ENCODE results near the gene LIG1. TPM values are rescaled to one million over a fixed set of nuclear protein-coding genes. Genes with fewer than 3 reads are reported as not detected.

Gene LIG1
- total and polyA plus RNA-seq, 2 donors from 2014 or later, result 14.0 to 25.9 TPM

DNA sequence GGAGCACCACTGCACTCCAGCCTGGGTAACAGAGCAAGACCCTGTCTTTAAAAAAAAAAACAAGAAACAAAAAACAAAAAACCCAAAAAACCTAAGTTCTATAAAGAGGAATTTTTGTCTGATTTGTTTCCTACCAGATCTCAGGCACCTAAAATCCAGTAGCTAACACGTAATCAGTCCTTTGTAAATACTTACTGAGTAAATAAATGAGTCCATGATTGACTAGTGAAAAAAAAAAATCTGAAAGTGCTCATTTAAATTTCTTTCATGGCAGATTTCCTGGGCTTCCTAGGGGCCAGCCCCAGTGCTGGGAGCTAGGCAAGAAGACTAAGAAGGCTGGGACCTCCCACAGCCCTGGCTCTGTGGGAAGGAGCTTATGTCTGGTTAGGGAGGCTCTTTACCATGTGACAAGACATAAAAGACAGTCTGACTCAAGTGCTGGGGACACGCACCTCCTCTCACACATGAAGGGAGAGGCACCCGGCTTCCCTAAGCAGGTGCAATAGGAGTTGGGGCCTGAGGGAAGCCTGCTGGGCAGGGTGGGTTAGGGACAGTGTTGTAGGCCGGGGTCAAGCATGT lies 22.5 kb downstream of the LIG1 start:
- FAIRE-seq (no peak), DNase-seq (no peak)
- Histone ChIP-seq H3K4me1 (ENCODE audit: control insufficient read depth in 2 of 3, insufficient read depth in 2 of 3, low read depth in 1 of 3, low read length in 3 of 3) (no peaks in the 10 kb centered on the region), H3K9ac (ENCODE audit: low read length in 3 of 3) (no peak overlapping the region), H3K36me3 (ENCODE audit: control insufficient read depth in 2 of 3, insufficient read depth in 3 of 3, low read length in 3 of 3) (no peaks in the 10 kb centered on the region), H3K27ac (ENCODE audit: low read depth in 2 of 2, low read length in 2 of 2) (no peak overlapping the region), H3K4me3 (ENCODE audit: low read length in 3 of 3) (no peak overlapping the region), H3K27me3 (ENCODE audit: control insufficient read depth, insufficient read depth, low read length) (no peaks in the 10 kb centered on the region), H3K9me3 (ENCODE audit: control insufficient read depth in 2 of 3, insufficient read depth in 1 of 3, low read length in 3 of 3) (no peaks in the 10 kb centered on the region)
- intact Hi-C loops (cut with DNase I), result no loop called here
- TF ChIP-seq, protein P1, sequence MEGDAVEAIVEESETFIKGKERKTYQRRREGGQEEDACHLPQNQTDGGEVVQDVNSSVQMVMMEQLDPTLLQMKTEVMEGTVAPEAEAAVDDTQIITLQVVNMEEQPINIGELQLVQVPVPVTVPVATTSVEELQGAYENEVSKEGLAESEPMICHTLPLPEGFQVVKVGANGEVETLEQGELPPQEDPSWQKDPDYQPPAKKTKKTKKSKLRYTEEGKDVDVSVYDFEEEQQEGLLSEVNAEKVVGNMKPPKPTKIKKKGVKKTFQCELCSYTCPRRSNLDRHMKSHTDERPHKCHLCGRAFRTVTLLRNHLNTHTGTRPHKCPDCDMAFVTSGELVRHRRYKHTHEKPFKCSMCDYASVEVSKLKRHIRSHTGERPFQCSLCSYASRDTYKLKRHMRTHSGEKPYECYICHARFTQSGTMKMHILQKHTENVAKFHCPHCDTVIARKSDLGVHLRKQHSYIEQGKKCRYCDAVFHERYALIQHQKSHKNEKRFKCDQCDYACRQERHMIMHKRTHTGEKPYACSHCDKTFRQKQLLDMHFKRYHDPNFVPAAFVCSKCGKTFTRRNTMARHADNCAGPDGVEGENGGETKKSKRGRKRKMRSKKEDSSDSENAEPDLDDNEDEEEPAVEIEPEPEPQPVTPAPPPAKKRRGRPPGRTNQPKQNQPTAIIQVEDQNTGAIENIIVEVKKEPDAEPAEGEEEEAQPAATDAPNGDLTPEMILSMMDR (IDR thresholded peaks at IDR 0.05; ENCODE audit: borderline replicate concordance, extremely low read depth, insufficient read depth), result no peak

DNA sequence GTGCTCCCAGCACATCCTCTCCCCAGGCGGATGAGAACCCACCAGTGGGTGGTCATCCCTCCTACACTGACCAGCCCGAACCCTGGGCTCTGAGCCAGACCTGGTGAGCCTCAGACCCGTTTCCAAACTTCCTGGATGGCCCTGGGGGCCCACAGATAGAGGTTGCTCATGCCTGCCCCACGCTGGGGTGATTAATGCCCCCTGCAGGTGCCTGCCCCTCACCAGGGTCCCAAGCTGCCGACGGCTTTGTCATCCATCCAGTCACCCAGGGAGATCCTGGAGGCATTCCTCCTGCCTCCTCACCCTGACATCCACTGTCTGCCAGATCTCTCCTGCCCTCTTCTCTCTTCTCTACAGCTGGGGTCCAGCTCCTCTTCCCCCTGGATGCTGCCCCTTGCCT lies 31.1 kb downstream of the LIG1 start:
- TF ChIP-seq, protein P1 (IDR thresholded peaks at IDR 0.05; ENCODE audit: borderline replicate concordance, extremely low read depth, insufficient read depth), result no peak
- H3K4me3 ChIP-seq (ENCODE audit: low read length in 3 of 3), result no peak overlapping the region
- no peaks in the 10 kb centered on the region for H3K9me3 ChIP-seq (ENCODE audit: control insufficient read depth in 2 of 3, insufficient read depth in 1 of 3, low read length in 3 of 3)
- no peak overlapping the region for H3K9ac ChIP-seq (ENCODE audit: low read length in 3 of 3)
- no peak for DNase-seq
- H3K27me3 ChIP-seq (ENCODE audit: control insufficient read depth, insufficient read depth, low read length), result no peaks in the 10 kb centered on the region
- H3K27ac ChIP-seq (ENCODE audit: low read depth in 2 of 2, low read length in 2 of 2), result no peak overlapping the region
- peaks cover 0 to 2% (median 0%) of the 10 kb centered on the region in 3 donors for H3K36me3 ChIP-seq (ENCODE audit: control insufficient read depth in 2 of 3, insufficient read depth in 3 of 3, low read length in 3 of 3)
- intact Hi-C loops (cut with DNase I), result no loop called here
- H3K4me1 ChIP-seq (ENCODE audit: control insufficient read depth in 2 of 3, insufficient read depth in 2 of 3, low read depth in 1 of 3, low read length in 3 of 3), result no peaks in the 10 kb centered on the region
- no peak for FAIRE-seq

DNA sequence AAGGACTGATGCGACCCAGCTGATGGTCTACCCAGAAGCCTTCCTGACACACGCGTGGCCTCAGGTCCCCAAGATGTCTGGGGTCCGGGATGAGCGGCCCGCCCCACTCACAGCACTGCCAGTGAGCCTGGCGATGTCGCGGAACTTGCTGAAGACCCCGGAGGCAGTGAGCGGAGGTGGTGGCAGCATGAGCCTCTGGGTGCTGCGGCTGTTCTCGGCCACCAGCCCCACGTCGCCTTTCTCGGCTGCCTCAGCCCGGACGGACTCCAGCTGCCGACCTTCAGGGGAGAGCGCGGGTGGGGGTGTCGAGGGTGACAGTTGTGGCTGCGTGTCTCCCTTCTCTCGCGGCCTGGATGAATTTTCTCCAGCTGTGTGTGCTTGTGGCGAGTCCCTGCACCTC lies 32.7 kb downstream of the LIG1 start:
- H3K4me1 ChIP-seq (ENCODE audit: control insufficient read depth in 2 of 3, insufficient read depth in 2 of 3, low read depth in 1 of 3, low read length in 3 of 3), result no peaks in the 10 kb centered on the region
- H3K36me3 ChIP-seq (ENCODE audit: control insufficient read depth in 2 of 3, insufficient read depth in 3 of 3, low read length in 3 of 3), result peaks cover 0 to 1% (median 0%) of the 10 kb centered on the region in 3 donors
- H3K9ac ChIP-seq (ENCODE audit: low read length in 3 of 3), result no peak overlapping the region
- intact Hi-C loops (cut with DNase I), result no loop called here
- H3K9me3 ChIP-seq (ENCODE audit: control insufficient read depth in 2 of 3, insufficient read depth in 1 of 3, low read length in 3 of 3), result no peaks in the 10 kb centered on the region
- TF ChIP-seq, protein P1 (IDR thresholded peaks at IDR 0.05; ENCODE audit: borderline replicate concordance, extremely low read depth, insufficient read depth), result no peak
- DNase-seq (no peak), FAIRE-seq (no peak)
- H3K27ac ChIP-seq (ENCODE audit: low read depth in 2 of 2, low read length in 2 of 2), result no peak overlapping the region
- no peak overlapping the region for H3K4me3 ChIP-seq (ENCODE audit: low read length in 3 of 3)
- H3K27me3 ChIP-seq (ENCODE audit: control insufficient read depth, insufficient read depth, low read length), result no peaks in the 10 kb centered on the region

DNA sequence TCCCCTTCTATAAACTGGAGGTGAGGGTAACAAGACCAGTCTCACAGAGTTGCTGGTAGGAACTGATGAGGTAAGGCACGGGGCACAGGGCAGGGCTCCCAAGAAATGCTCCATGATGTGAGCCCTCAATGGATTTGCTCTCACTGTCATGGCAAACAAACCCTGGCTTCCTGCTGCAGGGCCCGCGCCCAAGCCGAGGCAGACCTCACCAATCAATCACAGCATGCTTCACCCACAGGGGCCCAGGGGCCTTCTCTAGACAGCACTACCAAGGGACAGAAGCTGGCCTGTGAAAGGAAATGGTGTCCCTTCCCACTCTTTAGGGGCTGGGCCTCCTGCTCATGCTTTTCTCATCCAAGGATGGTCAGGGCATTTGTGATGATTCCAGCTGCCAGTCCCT lies 33.6 kb downstream of the LIG1 start:
- no peak overlapping the region for H3K9ac ChIP-seq (ENCODE audit: low read length in 3 of 3)
- intact Hi-C loops (cut with DNase I), result no loop called here
- TF ChIP-seq, protein P1 (IDR thresholded peaks at IDR 0.05; ENCODE audit: borderline replicate concordance, extremely low read depth, insufficient read depth), result no peak
- DNase-seq (no peak), FAIRE-seq (no peak)
- H3K36me3 ChIP-seq (ENCODE audit: control insufficient read depth in 2 of 3, insufficient read depth in 3 of 3, low read length in 3 of 3), result no peaks in the 10 kb centered on the region
- no peaks in the 10 kb centered on the region for H3K9me3 ChIP-seq (ENCODE audit: control insufficient read depth in 2 of 3, insufficient read depth in 1 of 3, low read length in 3 of 3)
- no peaks in the 10 kb centered on the region for H3K27me3 ChIP-seq (ENCODE audit: control insufficient read depth, insufficient read depth, low read length)
- H3K4me3 ChIP-seq (ENCODE audit: low read length in 3 of 3), result no peak overlapping the region
- no peak overlapping the region for H3K27ac ChIP-seq (ENCODE audit: low read depth in 2 of 2, low read length in 2 of 2)
- no peaks in the 10 kb centered on the region for H3K4me1 ChIP-seq (ENCODE audit: control insufficient read depth in 2 of 3, insufficient read depth in 2 of 3, low read depth in 1 of 3, low read length in 3 of 3)

Data from kidney (tissue), 14 donors.